ENCODE data around the gene REST.

GRCh38 chr4:56937262-56937661 lies 29.6 kb downstream of the REST start:
- TF ChIP-seq REST (IDR thresholded peaks at IDR 0.05; ENCODE audit: insufficient read depth in 1 of 2, low read depth in 2 of 2, low read length in 2 of 2): no peak
- no peak for TF ChIP-seq TAF1 (IDR thresholded peaks at IDR 0.05; ENCODE audit: borderline replicate concordance, insufficient read depth, low read length)
- no peak for TF ChIP-seq POLR2AphosphoS5 (IDR thresholded peaks at IDR 0.05; ENCODE audit: low read depth, low read length)
